HepG2 (cell line): ENCODE measurements around the gene TPX2. TPM values are rescaled to one million over a fixed set of nuclear protein-coding genes. Genes with fewer than 3 reads are reported as not detected.

Source experiments
- ATF1 ChIP-seq: IDR thresholded peaks from 2 replicates; pipeline ENCODE4 v1.6.1; 2016; ENCODE audit warnings: mild to moderate bottlenecking, control low read depth
- CHD4 ChIP-seq: fragments of 200-600 bp; sonication (generic); IDR thresholded peaks from 2 replicates; pipeline ENCODE4 v1.7.0; 2017; ENCODE audit warnings: mild to moderate bottlenecking, low read length, borderline replicate concordance
- FOXA1 ChIP-seq, 2 experiments: fragments of 450-650 bp in 1 of 2; sonication (generic) in 1 of 2; formaldehyde crosslinking in 1 of 2; IDR thresholded peaks; 2 replicates each; pipeline versions ENCODE4 v1.4.0 to v1.6.1; 2016 to 2020; ENCODE audit warnings: missing genetic modification reagents in 1 of 2
- HMGA1 ChIP-seq: sonication (generic); formaldehyde crosslinking; conservative IDR thresholded peaks from 2 replicates; pipeline ENCODE4 v1.4.0; 2020; ENCODE audit warnings: missing genetic modification reagents
- ISX ChIP-seq: sonication (generic); formaldehyde crosslinking; conservative IDR thresholded peaks from 2 replicates; pipeline ENCODE4 v1.5.0; 2020; ENCODE audit warnings: missing genetic modification reagents
- NCOR1 ChIP-seq: fragments of 200-600 bp; sonication (generic); IDR thresholded peaks from 2 replicates; pipeline ENCODE4 v1.7.0; 2017; ENCODE audit warnings: antibody characterized with exemption, low read length, borderline replicate concordance
- POGZ ChIP-seq: sonication (generic); formaldehyde crosslinking; IDR thresholded peaks from 2 replicates; pipeline ENCODE4 v1.4.0; 2020; ENCODE audit warnings: mild to moderate bottlenecking, missing genetic modification reagents
- POLR2G ChIP-seq: fragments of 200-400 bp; formaldehyde crosslinking; IDR thresholded peaks from 2 replicates; pipeline ENCODE4 v1.6.1; 2018; ENCODE audit warnings: mild to moderate bottlenecking, low read depth, low read length, moderate library complexity
- RBM22 ChIP-seq: fragments of 200-400 bp; formaldehyde crosslinking; optimal IDR thresholded peaks from 2 replicates; pipeline ENCODE3; 2017; ENCODE audit warnings: mild to moderate bottlenecking, low read length, moderate library complexity
- RFX3 ChIP-seq: IDR thresholded peaks from 2 replicates; pipeline ENCODE4 v1.6.1; 2016; ENCODE audit warnings: missing biosample characterization, missing genetic modification reagents
- SMAD1 ChIP-seq: sonication (generic); formaldehyde crosslinking; IDR thresholded peaks from 2 replicates; pipeline ENCODE4 v1.4.0; 2020; ENCODE audit warnings: missing genetic modification reagents, low read depth, mild to moderate bottlenecking, borderline replicate concordance
- ZFP82 ChIP-seq: sonication (generic); formaldehyde crosslinking; IDR thresholded peaks from 2 replicates; pipeline ENCODE4 v1.5.1; 2020; ENCODE audit warnings: mild to moderate bottlenecking, missing genetic modification reagents, borderline replicate concordance
- ZKSCAN8 ChIP-seq: IDR thresholded peaks from 2 replicates; pipeline ENCODE4 v1.6.1; 2016; ENCODE audit warnings: borderline replicate concordance, missing genetic modification reagents, missing compliant biosample characterization
- ZNF263 ChIP-seq: sonication (generic); formaldehyde crosslinking; IDR thresholded peaks from 2 replicates; pipeline ENCODE4 v1.4.0; 2020; ENCODE audit warnings: missing genetic modification reagents
- ZNF777 ChIP-seq: sonication (generic); formaldehyde crosslinking; IDR thresholded peaks from 2 replicates; pipeline ENCODE4 v1.4.0; 2020; ENCODE audit warnings: missing genetic modification reagents
- polyA plus RNA-seq, 8 experiments: library from polyadenylated mRNA; depleted of rRNA in 3 of 8; stranded (reverse) in 7 of 8; unstranded in 1 of 8; fragments of >200 nt; fragmentation: Illumina TruSeq in 4 of 8; extraction: Trizol in 4 of 8; gene quantifications; 2 replicates each; pipeline versions ENCODE4 v1.2.1 to v1.2.3, GENCODE V29; 2011 to 2016; ENCODE audit warnings: low read depth in 4 of 8, missing spikeins in 1 of 8, mixed read lengths in 1 of 8; ENCODE audit not compliant: insufficient read depth in 1 of 8
- total RNA-seq, 5 experiments: library from RNA; depleted of rRNA; stranded (reverse); fragments of >200 nt; fragmentation: Illumina TruSeq; extraction: Trizol; gene quantifications; 2 replicates each; pipeline ENCODE4 v1.2.3, GENCODE V29; 2016; ENCODE audit warnings: low read depth in 1 of 5
- TF ChIP-seq, protein P1 (sequence below), 2 experiments: fragments of 450-650 bp in 1 of 2; sonication (generic) in 1 of 2; formaldehyde crosslinking in 1 of 2; IDR thresholded peaks; 2 replicates each; pipeline versions ENCODE4 v1.6.1 to v1.8.0; 2016 to 2022; ENCODE audit warnings: antibody characterized with exemption in 1 of 2, mild to moderate bottlenecking in 1 of 2, missing genetic modification reagents in 1 of 2
- TF ChIP-seq, protein P2 (sequence below): sonication (generic); formaldehyde crosslinking; conservative IDR thresholded peaks from 2 replicates; pipeline ENCODE4 v1.5.0; 2020; ENCODE audit warnings: missing genetic modification reagents

TPX2 gene
- total and polyA plus RNA-seq, 2 of the 13 experiments (the other 11 are each of a cell fraction or from before 2014, with no cell fraction given) = 34.3 to 124 TPM

DNA sequence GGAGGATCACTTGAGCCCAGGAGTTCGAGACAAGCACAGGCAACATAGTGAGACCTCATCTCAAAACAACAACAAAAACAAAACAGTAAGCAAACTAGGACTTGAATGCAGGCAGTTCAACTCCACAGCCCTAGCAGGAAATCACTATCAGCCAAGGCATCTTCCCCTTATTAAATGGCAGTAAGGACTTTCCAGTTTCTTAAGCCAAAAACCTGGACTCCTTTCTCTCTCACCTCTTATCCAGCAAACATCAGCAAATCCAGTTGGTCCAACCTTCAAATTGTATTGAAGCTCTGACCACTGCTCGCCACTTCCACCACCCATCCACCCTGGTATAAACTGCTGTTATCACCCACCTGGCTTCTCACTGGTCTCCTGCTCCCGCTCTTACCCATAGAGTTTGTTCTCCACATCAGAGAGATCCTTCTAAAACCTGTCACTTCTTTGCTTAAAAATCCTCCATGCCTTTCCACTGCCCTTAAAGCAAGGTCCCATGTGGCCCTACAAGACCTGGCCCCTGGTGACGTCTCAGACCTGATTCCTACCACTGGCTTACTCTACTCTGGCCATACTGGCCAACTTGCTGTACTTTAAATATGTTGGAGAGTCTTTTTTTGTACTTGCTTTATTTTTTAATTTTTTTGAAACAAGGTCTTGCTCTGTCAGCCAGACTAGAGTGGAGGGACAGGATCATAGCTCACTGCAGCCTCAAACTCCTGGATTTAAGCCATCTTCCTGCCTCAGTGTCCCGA lies 44.1 kb upstream of the TPX2 start (continued):
- TF ChIP-seq, protein P1, sequence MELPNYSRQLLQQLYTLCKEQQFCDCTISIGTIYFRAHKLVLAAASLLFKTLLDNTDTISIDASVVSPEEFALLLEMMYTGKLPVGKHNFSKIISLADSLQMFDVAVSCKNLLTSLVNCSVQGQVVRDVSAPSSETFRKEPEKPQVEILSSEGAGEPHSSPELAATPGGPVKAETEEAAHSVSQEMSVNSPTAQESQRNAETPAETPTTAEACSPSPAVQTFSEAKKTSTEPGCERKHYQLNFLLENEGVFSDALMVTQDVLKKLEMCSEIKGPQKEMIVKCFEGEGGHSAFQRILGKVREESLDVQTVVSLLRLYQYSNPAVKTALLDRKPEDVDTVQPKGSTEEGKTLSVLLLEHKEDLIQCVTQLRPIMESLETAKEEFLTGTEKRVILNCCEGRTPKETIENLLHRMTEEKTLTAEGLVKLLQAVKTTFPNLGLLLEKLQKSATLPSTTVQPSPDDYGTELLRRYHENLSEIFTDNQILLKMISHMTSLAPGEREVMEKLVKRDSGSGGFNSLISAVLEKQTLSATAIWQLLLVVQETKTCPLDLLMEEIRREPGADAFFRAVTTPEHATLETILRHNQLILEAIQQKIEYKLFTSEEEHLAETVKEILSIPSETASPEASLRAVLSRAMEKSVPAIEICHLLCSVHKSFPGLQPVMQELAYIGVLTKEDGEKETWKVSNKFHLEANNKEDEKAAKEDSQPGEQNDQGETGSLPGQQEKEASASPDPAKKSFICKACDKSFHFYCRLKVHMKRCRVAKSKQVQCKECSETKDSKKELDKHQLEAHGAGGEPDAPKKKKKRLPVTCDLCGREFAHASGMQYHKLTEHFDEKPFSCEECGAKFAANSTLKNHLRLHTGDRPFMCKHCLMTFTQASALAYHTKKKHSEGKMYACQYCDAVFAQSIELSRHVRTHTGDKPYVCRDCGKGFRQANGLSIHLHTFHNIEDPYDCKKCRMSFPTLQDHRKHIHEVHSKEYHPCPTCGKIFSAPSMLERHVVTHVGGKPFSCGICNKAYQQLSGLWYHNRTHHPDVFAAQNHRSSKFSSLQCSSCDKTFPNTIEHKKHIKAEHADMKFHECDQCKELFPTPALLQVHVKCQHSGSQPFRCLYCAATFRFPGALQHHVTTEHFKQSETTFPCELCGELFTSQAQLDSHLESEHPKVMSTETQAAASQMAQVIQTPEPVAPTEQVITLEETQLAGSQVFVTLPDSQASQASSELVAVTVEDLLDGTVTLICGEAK (IDR thresholded peaks at IDR 0.05) = no peak
- TF ChIP-seq, protein P1 (CRISPR knock-in tag; IDR thresholded peaks at IDR 0.05) = 0 out of 2 replicates have a peak, but pooled peaks have one; percentile 48
- TF ChIP-seq ZNF777 = no peak
- peak; percentile 46 for TF ChIP-seq POLR2G
- TF ChIP-seq NCOR1 = no peak
- TF ChIP-seq RBM22 = peak; percentile 10
- TF ChIP-seq POGZ (CRISPR knock-in tag) = no peak
- TF ChIP-seq ISX (CRISPR knock-in tag) = no peak
- TF ChIP-seq HMGA1 (CRISPR knock-in tag) = no peak
- peak; percentile 90; the same call in 1 of the 2 replicates for TF ChIP-seq ZFP82
- TF ChIP-seq RFX3 (CRISPR knock-in tag) = no peak
- no peak for TF ChIP-seq FOXA1 (IDR thresholded peaks at IDR 0.05)
- no peak for TF ChIP-seq FOXA1 (CRISPR knock-in tag; IDR thresholded peaks at IDR 0.05)
- TF ChIP-seq ZNF263 (CRISPR knock-in tag) = no peak
- TF ChIP-seq, protein P2, sequence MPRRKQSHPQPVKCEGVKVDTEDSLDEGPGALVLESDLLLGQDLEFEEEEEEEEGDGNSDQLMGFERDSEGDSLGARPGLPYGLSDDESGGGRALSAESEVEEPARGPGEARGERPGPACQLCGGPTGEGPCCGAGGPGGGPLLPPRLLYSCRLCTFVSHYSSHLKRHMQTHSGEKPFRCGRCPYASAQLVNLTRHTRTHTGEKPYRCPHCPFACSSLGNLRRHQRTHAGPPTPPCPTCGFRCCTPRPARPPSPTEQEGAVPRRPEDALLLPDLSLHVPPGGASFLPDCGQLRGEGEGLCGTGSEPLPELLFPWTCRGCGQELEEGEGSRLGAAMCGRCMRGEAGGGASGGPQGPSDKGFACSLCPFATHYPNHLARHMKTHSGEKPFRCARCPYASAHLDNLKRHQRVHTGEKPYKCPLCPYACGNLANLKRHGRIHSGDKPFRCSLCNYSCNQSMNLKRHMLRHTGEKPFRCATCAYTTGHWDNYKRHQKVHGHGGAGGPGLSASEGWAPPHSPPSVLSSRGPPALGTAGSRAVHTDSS (CRISPR knock-in tag) = no peak
- no peak for TF ChIP-seq SMAD1 (CRISPR knock-in tag)
- TF ChIP-seq CHD4 = no peak
- no peak for TF ChIP-seq ATF1 (CRISPR knock-in tag)
- TF ChIP-seq ZKSCAN8 (CRISPR knock-in tag) = no peak
